Activated CD4-positive, alpha-beta T cell treated with anti-CD3 and anti-CD28 coated beads for 24 hours (primary cell): ENCODE results near the gene ANKLE2.

ENCODE experiments used
- DNase-seq, 2 donors: peaks; one replicate each; pipeline ENCODE4 v3.0.0-alpha.2; 2020; ENCODE audit warnings: low read depth in 2 of 2

The ANKLE2 gene

DNA sequence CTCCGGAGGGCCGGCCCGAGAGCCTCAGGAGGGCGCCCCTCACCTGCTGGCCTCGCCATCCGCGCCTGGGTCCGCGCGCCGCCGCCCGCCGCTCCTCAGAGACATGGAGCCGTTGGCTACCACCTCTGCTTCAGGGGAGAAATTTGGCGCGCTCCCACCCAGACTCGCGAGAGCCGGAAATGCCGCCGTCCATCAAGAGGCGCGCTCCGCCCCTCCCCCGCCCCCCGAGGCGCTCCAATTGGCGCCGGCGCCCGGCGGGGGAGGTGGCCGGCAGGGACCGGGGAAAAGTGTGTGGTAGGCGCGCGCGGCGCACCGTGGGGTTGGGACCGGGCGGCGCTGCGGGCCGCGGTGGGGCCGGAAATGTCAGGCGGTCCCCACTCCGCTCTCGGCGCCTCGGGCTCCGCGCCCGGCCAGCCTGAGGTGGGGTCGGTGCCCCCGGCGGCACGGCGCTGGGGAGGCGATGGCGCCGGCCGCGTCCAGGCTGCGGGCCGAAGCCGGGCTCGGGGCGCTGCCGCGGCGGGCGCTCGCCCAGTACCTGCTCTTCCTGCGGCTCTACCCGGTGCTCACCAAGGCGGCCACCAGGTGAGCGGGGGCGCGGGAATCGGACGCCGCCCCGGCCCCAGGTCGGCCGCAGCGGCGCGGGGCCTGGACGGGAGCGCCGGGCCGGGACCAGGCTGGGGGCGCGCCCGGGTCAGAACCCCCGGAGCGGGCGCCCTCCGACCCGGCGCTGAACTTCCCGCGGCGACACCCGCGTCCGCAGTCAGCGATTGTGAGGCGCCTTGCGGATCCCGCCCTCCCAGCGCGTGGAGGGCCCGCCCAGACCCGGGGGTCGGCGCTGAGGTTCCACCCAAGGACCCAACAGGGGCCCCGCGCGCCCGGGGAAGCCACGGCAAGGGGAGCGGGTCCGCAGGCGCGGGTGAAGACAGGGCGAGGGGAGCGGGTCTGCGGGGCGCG is 74.1 kb downstream of the ANKLE2 start, which contains the start of the genes POLE and PXMP2:
Gene POLE (minus strand): TSS at position 132 of the 954 bp plus-strand sequence. CDS start 27 bp downstream, at position 105.
Gene PXMP2 (plus strand): TSS at position 377 of the 954 bp plus-strand sequence. CDS start 84 bp downstream, at position 461.
- DNase-seq = peak; percentile 92 to 93

DNA sequence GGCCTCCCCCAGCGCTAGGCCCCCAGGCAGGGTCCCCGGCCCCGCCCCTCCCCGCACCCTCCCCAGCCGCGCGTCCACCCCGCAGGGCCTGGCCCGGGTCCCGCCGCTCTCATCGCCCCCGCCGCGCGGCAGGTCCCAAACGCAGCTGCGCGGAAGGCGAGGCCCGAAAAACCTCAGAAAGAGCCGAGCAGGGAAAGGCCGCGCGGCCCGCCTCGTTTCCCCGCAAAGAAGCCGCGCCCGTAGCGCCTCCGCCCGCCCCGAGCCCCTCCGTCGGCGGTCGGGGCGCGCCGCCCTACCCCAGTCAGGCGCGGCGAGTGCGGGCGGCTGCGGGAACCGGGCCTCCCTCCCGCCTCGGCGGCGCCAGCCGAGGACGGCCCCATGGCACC is 74.8 kb downstream of the ANKLE2 start:
- DNase-seq = no peak

DNA sequence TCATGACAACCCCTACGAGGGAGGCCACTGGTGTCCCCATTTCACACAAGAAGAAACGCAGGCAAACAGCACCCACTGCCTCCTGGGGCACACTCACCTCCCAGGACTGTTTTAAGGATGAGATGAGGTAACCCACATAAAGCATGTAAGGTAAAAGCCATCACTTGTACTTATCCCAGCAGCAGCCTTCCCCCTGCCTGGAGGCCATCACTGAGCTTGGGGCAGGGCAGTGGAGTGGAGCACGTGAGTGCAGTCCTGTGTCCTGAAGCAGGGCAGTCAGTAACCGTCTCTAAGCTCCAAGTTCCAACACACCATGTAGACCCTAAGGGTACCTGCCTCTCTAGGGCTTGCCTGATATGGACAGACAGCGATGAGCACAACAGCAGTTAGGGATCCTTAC is 76.2 kb downstream of the ANKLE2 start:
- no peak for DNase-seq

DNA sequence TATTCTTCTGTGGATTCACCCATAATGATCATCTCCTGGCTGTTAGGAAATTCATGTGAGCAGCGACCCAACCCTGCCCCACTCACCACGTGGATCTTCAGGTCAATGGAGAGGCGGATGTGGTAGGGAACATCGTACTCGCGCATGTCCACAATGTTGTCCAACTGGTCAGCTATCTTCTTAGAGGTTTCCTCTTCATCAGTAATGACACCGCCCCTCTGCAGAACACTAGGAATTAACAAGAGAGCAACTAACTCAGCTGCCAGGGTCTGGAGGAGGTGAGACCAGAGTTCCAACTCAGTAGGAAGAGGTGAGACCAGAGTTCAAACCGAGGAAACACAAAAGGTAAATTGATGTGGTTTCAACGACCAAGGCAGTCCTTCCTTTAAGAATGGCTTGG is 84.1 kb downstream of the ANKLE2 start:
- DNase-seq = no peak

DNA sequence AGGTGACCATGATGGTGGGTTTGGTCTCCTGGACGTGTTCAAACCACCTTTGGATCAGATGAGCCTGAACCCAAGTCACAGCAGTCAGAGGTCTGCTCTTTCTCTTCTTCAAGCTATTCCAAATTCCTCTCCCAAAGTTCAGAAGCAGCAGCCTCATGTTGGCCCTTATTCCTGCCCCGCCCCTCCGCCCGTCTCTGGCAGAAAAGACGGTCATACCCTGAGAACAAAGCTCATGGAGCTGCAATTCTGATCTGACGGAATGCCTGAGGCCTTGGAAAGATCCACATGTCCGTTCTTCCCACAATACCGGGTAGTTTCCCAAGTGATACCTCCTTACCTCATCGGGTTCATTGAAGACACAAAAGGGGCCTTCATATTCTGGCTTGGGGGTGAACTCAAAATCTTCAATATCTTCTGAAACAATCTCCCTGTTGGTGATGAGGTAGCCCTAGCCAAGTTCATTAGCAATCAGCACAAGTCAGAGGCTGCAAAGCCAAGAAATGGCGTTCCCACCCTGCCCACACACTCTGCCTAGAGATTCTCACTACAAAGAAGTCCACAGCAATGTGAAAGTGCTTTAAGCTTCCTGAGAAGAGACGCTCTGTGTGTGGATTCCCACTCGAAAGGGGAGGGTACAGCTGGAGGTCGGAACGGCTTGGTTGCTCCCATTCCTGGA is 85.7 kb downstream of the ANKLE2 start:
- no peak for DNase-seq
